HG03064 (cell line): ENCODE measurements around the gene TOP2A.

Experiments used
- ATAC-seq: cut with Tn5 transposase; IDR thresholded peaks from one replicate; pipeline ENCODE4 v1.9.1; 2021; ENCODE audit warnings: low read depth; ENCODE audit not compliant: unreplicated experiment

Gene TOP2A

GRCh38 chr17:40363111-40363827 lies 54.4 kb downstream of the TOP2A start:
- no peak for ATAC-seq

DNA sequence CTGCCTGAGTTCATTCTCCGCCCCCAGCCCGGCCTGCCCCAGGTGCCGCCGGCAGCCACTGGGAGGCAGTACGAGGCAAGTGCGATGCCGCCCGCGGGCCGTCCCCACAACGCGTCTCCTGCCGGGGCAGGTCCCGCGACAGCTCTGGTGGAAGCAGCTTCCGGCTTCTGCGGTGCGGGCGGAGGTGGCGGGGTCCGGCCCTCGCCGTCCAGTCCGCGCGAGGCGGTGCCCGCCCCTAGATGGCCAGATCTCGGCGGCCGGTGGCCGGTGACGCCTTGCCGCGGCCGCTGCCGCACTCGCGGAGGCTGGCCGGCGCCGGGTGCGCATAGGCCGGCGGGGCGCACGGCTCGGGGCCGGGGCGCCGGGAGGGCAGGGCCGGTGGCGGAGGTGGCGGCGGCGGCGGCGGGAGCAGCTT lies 55.0 kb downstream of the TOP2A start:
- no peak for ATAC-seq

DNA sequence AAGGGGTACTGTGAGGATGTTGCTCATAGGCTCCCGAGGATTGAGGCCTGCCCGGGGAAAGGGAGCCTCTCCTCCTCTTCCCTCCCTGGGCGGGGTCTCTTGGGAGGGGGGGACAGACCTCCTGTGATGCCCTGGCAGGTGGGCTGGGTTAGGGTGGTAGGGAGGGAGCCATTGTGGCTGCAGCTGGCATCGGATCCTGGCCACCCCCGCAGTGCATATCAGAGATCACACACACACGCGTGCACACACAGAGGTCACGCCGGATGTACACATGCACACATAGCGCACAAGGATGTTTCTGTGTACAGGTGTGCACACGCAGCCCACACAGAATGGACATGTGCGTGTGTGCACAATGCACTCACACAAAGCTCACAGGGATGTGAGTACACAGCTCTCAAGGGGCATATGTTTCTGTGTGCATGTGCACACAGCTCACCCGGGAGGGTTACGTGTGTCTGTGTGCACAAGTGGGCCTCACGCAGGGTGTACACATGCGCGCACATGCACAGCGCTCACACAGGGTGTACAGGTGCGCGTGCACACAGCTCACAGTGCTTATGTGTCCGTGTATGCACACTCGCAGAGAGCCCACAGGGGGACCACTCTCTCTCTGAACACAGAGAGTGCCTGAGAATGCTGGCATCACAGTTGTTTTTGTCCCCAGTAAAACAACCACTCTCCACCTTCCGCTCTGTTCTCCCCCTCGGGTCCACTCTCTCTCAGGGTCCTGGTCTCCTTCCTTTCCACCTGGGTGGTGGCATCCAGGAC lies 55.6 kb downstream of the TOP2A start:
- no peak for ATAC-seq

DNA sequence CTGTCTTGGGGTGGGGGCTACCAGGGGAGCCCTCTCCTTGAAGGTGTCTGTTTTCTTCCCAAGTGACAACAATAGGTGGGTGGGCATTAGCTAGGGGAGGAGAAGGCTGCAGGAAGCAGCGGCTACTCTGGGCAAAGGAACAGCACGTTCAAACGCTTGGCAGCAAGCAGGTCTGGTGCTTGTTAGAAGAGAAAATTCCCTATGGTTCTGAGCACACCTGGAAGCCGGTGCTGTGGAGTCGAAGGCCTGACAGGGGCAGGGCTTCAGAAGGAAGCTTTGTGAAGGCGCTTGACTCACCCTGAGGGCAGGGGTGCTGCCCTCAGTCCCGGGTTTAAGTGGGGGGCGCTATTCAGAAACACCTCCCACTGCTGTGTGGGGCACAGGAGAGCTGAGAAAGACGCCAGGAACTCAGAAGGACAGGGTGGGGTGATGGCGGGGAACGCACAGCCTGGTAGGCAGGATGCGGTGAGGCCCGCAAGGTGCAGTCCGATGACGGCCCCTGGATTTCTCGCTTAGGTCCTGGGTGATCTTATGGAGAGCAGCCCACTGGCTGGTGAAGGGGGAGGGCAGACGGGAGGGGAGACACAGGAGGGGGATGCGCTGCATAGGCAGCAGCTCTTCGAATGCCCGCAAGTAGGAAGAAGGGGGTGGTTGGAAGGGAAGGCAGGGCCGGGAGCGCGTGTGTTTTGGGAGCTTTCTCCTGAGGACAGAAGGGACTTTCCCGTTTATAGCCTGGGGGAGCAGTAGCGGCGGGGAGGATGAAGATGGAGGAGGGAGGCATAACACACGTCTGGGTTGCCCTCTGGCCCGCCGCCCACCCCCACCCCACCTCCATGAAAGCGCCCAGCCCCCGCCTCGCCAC lies 56.4 kb downstream of the TOP2A start:
- ATAC-seq = no peak

- ATAC-seq = no peak
These were observed 57.6 kb downstream of the TOP2A start for GRCh38 chr17:40360091-40360490.

DNA sequence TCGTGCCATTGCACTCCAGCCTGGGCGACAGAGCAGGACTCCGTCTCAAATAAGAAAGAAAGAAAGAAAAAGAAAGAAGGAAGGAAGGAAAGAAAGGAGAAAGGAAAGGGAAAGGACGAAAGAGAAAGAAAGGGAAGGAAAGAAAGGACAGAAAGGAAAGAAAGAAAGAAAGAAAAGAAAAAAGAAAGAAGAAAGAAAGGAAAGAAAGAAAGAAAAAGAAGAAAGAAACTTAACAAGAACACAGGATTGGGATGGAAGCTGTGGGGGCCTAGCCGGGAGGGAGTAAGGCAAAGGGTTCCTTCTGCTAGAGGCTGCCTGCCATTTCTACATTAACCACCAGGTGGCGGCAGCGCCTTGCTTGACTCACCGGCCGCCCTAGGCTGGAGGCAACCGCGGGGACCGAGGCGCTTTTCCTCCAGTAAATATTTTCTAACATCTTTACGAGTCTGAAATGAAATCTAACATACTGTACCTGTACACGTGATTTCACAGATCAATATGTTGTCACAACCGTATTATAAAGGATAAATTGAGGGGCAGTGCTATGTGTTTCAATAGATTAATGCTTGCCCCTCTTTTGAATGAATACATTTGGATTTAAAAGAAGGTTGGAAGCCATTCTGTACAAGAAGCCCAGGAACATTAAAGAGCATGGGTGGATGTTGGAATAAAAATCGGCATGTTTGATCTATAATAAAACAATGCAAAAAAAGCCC lies 59.2 kb downstream of the TOP2A start:
- ATAC-seq = no peak

DNA sequence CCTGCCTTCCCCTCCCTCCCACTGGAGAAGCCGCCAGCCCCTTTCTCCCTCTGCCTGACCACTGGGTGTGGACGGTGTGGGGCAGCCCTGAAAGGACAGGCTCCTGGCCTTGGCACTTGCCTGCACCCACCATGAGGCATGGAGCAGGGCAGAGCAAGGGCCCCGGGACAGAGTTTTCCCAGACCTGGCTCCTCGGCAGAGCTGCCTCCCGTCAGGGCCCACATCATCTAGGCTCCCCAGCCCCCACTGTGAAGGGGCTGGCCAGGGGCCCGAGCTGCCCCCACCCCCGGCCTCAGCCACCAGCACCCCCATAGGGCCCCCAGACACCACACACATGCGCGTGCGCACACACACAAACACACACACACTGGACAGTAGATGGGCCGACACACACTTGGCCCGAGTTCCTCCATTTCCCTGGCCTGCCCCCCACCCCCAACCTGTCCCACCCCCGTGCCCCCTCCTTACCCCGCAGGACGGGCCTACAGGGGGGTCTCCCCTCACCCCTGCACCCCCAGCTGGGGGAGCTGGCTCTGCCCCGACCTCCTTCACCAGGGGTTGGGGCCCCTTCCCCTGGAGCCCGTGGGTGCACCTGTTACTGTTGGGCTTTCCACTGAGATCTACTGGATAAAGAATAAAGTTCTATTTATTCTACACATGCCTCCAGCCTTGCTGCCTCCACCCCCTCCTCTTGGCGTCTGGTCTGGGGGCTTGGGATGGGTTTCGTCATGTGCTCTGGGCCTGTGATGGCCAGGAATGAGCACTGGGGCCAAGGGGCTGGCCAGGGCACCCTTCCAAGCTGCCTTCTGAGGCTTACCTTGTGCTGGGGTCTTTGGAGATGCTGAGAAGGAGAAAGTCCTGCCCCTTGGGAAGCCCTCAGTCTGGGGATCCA lies 60.5 kb downstream of the TOP2A start:
- ATAC-seq = no peak

DNA sequence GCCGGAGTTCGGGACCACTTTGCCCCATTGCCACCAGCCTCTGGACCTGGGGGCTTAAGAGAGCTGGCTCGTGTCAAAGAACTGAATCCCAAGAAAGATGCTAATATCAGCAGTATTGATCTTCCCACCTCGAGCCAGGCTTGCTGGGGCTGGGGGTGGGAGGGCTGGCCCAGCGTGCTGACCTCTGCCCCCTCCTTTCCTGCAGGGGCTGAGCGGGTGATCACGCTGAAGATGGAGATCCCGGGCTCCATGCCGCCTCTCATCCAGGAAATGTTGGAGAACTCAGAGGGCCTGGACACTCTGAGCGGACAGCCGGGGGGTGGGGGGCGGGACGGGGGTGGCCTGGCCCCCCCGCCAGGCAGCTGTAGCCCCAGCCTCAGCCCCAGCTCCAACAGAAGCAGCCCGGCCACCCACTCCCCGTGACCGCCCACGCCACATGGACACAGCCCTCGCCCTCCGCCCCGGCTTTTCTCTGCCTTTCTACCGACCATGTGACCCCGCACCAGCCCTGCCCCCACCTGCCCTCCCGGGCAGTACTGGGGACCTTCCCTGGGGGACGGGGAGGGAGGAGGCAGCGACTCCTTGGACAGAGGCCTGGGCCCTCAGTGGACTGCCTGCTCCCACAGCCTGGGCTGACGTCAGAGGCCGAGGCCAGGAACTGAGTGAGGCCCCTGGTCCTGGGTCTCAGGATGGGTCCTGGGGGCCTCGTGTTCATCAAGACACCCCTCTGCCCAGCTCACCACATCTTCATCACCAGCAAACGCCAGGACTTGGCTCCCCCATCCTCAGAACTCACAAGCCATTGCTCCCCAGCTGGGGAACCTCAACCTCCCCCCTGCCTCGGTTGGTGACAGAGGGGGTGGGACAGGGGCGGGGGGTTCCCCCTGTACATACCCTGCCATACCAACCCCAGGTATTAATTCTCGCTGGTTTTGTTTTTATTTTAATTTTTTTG lies 61.6 kb downstream of the TOP2A start:
- no peak for ATAC-seq

DNA sequence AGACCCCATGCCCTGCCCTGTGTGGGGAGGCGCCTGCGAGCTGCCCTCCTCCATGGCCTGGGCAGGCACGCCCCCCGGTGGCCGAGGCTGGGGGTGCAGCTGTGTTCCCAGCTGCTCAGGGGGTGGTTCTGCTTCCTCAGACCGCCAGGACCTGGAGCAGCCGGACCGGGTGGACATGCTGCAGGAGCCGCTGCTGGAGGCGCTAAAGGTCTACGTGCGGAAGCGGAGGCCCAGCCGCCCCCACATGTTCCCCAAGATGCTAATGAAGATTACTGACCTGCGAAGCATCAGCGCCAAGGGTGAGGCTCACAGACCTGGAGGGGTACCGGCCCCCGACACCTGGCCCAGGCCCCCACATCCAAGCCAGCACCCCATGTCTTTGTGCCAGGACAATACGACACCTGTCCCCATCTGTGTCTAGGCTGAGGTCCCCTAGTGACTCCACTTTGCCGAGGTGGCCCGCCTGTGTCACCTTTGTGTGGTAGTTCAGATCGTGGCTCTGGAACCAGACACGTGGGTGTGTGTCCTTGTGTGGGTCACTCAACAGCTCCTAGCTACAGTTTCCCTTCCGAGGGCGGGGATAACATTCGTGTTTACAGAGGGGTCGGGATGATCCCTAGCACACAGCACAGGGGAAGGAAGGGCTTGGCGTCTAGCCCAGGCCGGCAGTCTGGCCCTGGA lies 62.4 kb downstream of the TOP2A start:
- ATAC-seq = no peak

DNA sequence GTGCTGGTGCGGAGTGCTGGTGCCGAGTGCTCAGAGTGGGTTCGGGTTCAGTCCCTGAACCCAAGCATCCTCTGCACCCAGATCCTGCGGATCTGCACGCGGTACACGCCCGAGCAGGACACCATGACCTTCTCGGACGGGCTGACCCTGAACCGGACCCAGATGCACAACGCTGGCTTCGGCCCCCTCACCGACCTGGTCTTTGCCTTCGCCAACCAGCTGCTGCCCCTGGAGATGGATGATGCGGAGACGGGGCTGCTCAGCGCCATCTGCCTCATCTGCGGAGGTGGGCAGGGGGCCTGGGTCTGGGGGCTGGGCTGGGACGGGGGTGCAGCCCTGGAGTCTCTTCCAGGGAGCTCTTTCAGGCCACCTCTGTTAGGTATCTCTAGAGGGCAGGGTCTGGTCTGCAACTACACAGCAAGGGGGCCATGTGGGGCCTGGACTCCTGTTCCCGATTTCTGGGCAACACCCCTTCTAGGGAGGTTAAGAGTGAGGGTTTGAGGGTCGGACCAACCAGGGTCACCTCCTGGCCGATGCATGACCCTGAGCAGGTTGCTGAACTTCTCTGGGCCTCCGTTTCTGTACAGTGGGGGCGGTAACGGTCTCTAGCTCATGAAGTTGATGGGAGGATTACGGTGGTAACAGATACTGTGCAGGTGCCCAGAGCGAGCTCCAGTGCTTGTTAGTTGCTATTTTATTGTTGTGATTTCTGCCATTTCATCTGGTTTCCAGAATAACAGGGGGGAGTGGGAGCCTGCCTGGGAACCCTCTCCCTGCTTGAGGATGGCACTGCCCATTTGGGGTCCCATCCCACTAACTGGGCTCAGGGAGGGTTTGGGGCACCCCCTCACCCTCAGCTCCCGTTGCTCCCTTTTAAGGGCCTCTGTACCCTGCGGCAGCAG lies 63.2 kb downstream of the TOP2A start:
- no peak for ATAC-seq

- no peak for ATAC-seq
These were observed 64.8 kb downstream of the TOP2A start for GRCh38 chr17:40352779-40353394.

DNA sequence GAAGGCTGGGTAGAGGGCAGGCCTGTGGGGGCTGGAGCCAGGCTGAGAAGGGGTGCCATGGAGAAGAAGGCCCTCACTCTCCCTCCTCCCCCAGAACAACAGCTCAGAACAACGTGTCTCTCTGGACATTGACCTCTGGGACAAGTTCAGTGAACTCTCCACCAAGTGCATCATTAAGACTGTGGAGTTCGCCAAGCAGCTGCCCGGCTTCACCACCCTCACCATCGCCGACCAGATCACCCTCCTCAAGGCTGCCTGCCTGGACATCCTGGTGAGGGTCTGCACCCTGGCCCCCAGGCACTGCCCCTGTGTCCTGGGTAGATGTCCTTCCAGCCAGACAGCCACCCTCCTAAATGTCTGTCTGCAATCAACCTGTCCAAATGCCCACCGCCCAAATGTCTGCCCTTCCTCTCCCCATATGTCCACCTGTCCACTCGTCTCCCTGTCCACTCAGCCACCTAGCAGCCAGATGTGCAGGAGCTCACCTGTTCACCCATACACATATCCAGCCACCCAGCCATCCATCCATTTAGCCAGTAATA lies 65.4 kb downstream of the TOP2A start:
- no peak for ATAC-seq

- ATAC-seq = no peak
These were observed 66.1 kb downstream of the TOP2A start for GRCh38 chr17:40351359-40352236.

GRCh38 chr17:40350689-40351358 lies 66.9 kb downstream of the TOP2A start:
- ATAC-seq = no peak
